HG03175 (cell line): Measurements from ENCODE around the gene DPF3.
A peak's percentile ranks its signal among the peaks of the same experiment; 100 is the strongest.

Experiments used
- ATAC-seq: cut with Tn5 transposase; IDR thresholded peaks from one replicate; pipeline ENCODE4 v1.9.1; 2021; ENCODE audit warnings: mild to moderate bottlenecking, moderate library complexity; ENCODE audit not compliant: unreplicated experiment

Gene DPF3

DNA sequence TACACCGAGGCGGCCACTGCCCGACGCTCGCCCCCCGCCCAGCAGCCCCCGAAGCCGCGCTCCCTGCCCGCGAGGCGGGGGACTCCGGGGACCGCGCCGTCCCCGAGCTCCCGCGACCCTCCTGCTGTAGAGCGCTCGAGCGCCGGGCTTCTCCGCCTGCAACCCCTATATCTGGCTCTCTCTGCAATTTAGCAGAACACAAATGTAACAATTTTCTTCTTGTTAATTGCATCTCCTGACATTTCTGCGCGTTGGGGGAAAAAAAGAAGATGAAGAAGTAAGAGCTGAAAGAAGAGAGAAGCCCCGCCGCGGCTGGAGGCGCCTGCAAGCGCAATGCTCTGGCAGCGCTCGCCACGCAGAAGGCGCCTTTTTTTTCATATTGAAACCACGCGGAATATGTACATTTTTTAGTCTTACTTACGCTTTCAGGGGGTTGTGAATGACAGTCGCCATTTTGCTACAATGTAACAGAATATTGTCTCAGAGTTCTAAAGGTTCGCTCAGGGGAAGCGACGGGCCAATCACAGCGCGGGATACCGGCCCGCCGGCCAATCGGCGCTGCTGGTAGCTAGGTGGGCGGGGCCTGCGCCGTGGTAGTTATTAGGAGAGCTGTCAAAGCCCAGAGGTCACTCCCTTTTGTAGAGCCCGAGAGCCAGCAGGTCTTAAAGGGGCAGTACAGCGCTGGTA lies at the start of gene DPF3:
Gene DPF3, minus strand, starts transcription at position 466 of the 687 bp plus-strand sequence. Its CDS starts 13 bp downstream, at position 453.
- ATAC-seq: peak; percentile 98

DNA sequence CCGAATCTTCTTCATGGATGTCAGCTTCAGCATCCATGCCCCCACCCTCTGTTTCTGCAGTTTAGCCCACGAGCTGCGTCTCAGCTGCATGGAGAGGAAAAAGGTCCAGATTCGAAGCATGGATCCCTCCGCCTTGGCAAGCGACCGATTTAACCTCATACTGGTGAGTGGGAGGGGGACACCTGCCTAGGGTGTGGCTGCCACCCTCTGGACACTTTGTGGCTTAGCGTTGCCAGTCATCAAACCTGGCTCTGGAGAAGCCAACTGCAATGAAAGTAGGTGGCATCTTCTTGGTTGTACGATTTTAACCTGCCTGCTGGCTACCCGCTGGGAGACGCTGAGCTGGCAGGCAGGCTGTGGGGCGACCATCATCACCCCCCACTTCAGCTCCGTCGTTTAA lies 49.0 kb upstream of the DPF3 start:
- no peak for ATAC-seq

DNA sequence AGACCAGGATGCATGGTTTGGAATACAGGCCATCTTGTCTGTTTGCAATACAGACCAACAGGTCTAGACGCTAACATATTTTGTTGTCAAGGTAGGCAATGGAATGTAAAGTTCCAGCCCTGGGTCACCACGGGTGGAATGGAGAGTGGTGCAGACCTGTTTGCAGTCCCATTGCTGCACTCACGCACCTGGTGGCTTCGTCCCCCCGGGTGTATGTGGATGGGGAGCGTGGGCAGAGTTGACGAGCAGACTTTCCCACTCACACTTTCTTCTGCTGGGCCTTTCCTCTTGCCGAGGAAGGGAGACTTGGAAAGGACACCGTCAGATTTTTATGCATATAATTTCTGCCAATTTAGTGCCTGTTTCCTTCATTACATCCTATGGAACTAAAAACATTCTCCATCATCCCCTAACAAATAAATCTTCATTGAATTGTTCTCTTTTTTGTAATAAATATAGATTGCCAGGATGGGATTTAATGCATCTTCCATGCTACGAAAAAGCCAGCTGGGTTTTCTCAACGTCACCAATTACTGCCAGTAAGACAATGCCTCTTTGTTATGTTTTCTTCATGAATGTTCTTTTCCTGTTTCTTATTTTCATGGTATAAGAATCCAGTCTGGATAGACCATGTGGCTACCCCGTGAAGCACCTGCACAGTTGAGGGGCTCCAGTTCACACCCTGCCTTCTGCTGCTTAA lies 47.5 kb upstream of the DPF3 start:
- no peak for ATAC-seq

DNA sequence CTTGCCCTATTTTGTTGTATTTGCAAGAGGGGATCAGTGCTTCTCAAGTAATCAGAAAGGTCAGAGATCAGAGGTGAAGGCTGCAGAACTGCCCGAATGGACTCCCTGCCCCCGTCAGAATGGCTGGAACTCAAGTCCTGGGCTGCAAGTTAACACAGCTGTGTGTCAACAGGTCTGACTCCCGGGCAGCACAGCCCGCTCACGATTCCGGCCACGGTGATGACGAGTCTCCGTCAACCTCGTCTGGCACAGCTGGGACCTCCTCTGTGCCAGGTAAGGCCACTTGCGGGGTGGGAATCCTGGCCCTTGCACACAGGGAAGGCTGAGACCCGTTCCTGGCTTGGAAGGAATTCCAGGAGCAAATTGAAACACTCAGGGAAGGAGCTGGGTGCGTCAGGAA lies 45.7 kb upstream of the DPF3 start:
- no peak for ATAC-seq

DNA sequence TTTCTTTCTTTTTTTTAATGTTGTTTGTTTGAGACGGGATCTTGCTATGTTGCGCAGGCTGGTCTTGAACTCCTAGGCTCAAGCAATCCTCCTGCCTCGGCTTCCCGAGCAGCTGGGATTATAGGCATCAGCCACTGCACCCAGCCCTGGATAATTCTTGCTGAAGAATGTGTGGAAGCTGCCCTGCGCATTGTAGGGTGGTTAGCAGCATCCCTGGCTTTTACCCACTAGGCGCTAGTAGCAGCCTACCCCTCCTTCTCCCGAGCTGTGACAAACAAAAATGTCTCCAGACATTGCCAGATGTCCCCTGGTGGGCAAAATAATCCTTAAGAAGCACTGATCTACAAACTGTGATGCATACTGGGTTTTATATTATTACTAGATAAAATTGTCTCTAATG lies 39.0 kb upstream of the DPF3 start:
- no peak for ATAC-seq

DNA sequence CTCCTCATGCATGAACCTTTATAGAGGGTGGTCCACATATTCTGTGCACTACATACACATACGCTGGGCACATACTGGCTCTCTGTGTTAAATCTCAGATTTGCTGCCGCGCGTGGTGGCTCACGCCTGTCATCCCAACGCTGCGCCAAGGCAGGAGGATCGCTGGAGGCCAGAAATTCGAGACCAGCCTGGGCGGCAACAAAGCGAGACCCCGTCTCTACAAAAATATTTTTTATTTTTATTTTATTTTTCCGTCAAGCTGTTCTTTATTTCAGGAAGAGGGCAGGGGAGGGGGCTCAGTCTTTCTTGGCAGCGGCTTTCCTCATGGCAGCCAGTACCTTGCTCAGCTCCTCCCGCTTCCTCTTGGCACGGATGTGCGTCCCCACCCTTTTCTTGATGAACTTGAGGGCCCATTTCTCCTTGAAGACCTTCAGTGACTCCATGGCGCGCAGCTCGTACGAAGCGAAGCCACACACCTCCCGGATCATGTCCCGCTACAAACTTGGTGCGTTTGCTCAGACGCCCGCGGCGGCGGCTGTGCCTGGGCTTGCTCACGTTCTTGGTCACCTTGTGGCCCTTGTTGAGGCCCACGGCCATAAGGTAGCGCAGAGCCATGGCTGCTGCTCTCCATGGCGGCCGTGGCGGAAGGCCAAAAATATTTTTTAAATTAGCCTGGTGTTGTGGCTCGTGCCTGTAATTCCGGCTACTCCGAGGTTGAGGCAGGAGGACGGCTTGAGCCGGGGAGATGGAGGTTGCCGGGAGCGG lies 35.6 kb upstream of the DPF3 start:
- no peak for ATAC-seq

DNA sequence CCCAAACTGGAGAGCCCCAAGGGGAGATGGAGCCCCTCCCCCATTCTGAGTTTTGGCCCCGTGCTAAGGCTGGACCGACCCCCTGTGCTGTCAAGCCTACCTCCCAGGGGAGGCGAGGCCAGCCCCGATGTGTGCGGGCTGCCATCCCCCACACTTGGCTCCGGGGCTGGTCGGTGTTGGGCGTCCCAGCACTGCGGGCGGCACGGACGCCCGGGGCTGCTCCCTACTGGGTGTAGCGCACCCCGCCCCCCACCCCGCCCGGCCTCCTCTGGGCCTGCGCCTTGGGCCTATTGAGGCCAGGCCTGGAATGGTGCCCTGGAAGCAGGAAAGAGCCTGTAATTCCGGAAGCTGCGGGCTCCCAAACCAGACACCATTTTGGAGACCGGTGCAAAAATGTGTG lies 35.0 kb upstream of the DPF3 start:
- no peak for ATAC-seq

DNA sequence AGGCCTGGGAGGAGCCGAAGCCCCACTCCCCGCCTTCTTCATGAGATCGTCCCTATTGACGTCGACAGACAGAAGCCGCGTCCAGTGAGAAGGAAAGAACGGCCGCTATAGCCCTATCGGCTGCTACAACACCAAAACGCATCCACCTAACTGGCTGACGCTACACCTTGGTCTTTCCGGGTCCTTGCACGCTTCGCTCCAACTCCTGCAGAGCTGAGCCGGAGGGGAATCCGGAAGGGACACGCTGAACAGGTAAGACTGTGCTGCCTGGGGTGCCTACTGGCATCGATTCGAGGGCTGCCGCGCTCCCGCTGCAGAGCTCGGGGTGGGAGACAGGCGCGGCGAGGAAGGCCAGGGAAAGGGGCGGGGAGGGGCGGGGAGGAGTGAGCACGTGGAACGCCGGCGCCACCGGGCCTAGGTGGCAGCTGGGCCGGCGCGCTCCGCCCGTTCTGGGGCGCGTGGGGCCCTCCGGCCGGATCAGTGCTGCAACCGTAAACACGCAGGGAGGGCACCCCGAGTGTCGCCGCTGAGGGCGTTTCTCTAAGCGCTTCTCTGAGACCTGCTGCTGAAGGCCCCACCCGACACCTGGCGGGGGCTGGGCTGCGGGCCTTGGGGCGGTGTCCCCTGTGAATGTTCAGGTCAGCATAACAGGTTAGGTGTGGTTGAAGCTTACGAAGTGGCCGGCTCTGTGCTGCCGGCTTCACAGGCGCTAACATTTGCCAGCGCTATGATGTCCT lies 32.6 kb upstream of the DPF3 start, which contains the start of gene DCAF4:
Gene DCAF4, plus strand, starts transcription at position 173 of the 737 bp plus-strand sequence. CDS start 11,515 bp downstream, outside the sequence.
- ATAC-seq: peak; percentile 96

DNA sequence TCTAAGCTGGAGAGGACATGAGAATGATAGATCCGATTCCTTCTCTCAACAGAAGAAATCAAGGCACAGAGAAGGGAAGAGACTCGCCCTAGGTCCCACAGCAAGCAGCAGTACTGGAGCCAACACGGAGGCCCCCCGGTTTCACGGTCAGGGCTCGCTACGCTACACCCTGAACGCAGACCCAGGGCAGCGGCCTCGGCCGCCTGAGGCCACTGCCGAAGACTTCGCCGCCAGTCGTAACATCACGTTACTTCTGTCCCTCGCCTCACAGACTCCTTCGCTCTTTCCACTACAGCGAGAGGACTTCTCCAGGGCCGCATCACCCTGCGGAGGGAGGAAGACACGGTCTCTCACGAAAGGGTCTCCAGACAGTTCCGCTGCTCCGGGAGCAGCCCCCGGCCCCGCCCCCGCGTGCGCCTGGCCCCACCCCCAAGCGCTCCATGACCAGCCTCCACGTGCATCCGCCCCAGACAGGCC lies 32.0 kb upstream of the DPF3 start:
- ATAC-seq: peak; percentile 13

DNA sequence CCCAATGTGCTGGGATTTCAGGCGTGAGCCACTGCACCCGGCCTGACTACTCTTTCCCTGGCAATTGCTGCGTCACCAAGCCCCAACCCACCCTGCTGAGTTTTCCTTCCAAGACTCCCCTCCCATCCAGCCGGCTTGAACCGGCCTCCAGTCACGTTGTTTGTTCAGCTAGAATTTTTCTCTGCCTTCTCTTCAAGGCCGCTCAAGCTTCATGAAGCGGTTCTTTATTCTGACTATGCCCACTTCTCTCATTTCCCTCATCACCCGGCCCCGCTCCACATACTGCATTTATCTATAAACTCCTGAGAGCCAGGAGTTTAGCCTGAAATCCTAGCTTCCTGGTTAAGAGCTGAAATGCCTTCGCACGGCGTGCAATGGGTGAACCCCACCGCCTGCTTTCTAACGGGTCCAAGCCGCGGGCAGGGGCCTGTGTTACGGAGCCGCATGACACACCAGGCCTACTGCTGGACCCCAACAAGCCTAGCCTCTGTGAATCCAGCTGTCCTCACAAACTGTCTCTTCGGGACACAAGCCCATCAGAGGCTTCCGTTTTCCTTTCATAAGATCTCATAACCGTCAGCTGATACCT lies 31.4 kb upstream of the DPF3 start:
- ATAC-seq: no peak

DNA sequence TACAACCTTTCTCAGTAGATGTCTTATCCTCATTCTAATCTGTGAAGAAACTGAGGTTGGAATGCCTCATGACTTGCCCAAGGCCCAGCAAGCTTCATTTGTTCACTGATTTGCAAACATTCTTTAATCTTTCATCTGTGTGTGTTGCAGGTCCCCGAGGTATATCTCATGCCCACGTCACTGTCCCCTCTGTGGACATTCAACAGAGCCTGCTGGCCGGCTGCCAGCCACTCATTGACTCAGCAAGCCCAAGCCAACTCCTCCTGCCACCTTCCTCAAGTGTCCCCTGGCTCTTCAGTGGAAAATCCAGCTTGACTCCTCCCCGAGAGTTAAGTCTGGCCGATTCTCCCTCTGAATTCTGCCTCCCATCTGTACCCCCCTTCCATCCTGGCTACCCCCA lies 30.4 kb upstream of the DPF3 start:
- no peak for ATAC-seq

DNA sequence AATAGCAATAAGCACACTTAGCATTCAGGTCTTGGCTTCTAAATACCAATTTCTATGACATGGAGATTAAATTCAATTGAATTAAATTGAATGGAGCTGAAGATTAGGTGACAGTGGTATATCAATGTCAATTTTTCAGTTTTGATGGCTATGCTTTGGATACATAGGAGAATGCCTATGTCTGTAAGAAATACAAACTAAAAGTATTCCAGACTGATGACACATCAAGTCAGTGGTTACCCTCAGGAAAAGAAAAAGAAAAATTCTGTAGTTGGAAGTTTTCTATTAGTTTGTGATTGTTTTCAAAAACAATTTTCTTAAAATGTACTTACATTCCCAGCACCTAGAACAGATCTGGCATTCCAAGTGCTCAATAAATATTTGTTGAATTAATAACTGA lies 27.5 kb upstream of the DPF3 start:
- ATAC-seq: no peak

DNA sequence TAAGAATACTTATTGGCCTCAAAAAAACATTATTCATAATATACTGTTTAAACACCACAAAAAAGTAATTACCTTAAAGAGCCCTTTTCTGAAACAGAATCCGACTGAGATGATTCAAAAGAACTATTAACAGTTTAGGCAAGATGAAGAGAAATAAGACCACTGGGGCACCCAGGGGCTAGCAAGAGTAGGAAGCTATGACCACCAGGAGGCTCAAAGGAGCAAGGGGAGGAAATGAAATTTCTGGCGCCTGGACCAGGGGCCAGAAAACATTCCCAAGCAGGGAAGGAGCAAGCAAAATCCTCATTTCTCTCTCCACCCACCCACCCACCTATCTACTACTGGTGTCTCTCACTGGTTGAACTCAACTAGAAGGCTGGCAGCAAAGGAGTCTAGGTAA lies 26.1 kb upstream of the DPF3 start:
- no peak for ATAC-seq

DNA sequence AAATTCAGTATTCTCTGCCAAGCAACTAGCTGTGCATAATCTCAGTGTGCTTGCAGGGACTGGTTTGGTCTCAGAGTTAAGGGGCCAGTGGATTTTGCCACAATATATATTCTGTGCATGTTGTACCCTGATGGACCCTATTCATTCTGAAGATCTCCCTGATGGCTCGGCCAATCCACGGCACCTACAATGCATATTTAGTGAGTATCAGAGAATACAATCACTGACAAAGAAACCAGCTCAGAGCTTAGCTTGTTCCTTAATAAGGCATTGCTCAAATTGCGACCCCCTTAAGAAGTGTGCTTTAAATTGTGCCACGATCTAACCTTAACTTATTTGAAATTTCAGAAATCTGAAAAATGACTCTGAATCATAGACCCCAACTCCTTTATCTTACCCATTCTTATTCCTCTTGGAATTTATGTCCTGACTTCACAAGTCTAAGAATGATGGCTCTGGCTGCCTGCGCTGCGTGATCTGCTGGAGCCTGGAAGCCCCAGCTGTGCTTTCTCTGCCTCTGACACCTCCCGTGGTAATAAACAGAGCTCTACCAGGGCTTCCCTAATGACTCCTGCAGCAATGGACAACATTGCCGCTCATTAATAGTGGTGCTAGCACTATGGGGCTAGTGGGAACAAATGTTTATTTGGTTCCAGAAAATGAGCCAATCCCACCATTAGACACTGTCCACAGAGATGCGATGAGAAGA lies 23.3 kb upstream of the DPF3 start:
- ATAC-seq: no peak

DNA sequence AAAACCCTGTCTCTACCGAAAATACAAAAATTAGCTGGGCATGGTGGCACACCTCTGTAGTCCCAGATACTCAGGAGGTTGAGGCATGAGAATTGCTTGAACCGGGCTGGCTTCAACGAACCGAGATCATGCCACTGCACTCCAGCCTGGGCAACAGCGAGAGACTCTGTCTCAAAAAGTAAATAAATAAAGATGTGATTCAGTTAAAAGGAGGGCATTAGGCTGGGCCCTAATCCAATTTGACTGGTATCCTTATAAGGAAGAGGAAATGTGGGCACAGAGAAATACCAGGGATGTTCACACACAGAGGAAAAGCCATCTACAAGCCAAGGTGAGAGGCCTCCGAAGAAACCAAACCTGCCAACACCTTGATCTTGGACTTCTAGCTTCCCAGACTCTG lies 22.3 kb upstream of the DPF3 start:
- no peak for ATAC-seq

DNA sequence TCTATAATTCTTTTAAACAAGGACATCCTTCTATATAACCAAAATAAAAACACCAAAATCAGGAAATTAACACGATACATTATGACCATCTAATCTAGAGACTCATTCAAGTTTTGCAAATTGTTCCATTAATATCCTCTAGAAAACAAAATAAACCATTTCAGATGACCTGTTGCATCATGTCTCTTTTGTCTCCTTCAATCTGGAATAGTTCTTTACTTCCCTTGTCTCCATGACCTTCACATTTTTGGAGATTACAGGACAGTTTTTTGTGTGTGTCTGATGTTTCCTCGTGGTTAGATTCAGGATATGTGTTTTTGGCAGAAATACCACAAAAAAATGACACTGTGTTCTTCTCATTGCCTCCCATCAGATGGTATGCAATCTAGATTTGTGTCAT lies 19.9 kb upstream of the DPF3 start:
- ATAC-seq: no peak

DNA sequence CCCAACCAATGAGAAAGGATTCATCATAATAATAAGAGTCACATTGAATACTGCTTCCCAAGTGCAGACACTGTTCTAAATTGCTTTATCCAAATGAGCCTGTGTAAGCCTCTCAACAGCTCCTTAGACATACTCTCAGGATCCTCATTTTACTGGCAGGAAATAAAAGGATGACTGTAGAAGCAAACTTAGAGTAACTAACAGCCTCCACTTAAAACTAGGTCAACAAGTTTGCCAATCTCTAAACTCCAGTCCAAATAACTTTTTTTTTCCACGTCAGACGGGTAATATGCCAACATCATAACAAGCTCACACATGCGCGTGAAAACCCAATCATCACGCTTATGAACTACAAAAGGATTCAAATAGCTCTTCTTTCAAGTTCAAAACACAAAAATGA lies 15.3 kb upstream of the DPF3 start:
- no peak for ATAC-seq

DNA sequence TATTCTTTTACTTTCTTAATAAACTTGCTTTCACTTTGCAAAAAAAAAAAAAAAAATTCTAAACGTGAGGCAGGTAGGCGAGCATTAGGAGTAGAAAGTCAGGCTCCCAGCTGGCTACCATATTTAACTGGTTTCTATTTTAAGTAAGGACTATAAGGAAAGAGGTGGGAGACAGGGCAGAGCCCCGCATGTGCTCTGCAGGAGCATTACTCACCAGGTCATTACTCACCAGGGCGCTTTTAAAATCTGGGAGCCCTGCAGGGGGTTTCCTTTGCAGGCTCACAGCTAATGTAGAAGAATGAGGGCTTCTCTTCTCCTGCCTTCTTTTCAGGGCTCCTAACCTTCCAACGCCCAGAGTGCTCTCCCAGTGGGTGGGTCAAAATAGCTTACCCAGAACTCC lies 14.0 kb upstream of the DPF3 start:
- ATAC-seq: no peak

DNA sequence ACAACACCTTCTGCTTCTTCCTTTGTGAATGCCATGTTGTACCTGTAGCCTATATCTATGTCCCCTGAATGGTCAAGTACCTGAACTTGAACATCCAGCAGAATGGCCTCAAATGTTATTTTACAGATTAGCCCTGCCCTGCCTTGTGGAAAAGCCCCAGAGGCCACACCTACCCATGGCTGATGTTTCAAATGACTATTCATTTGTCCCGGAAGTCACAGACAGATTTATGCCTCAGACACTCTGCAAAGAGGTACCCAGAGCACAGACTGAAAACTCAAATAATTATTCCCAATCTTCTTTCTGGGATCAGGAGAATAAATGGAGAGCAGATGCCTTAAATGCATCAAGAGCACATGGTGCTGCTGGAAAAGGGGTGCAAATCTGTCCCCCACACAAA lies 13.0 kb upstream of the DPF3 start:
- ATAC-seq: no peak

DNA sequence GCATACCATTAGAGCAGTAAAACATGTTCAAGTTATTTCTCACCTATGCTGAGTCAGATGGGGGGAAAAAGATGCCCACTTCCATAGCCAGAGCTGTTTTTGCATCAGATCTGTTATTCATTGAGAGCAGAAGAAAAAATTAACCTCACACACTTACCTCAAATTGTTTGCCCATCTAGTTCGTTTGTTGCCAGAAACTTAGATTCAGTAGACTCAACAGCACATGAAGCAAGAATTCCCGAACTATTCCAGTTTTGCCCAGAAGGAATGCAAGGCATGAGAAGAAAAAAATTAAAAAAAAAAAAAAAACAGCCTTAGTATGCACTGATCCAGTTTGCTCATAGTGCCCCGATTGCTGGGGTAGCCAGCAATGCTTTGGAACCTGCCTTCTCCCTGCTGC lies 12.4 kb upstream of the DPF3 start:
- ATAC-seq: no peak
